T-cell (primary cell): ENCODE measurements around the gene GINS3. TPM values are rescaled to one million over a fixed set of nuclear protein-coding genes. Genes with fewer than 3 reads are reported as not detected.
"Not testable (repeated sequence)": the region's sequence is repeated elsewhere in the genome, so short reads cannot be mapped to it uniquely, and the experiment has no call there.

Experiments
- ATAC-seq, 4 experiments: fragments of 200-7000 bp in 3 of 4; fragments of 150-1000 bp in 1 of 4; cut with Tn5 transposase; replicated peaks in 1 of 4; 1 replicate in 3 of 4; 2 replicates in 1 of 4; pipeline ENCODE4 v1.10.0; 2021; ENCODE audit warnings: moderate library complexity in 3 of 4, mild to moderate bottlenecking in 2 of 4, moderate number of reproducible peaks in 1 of 4
- CTCF ChIA-PET, 2 donors: fragments of 300-600 bp; sonication (Branson Sonifier 250); formaldehyde crosslinking; loops; one replicate each; lab custom pipeline; 2022; ENCODE audit warnings: antibody characterized with exemption in 2 of 2; lab: Charles Lee
- POLR2A ChIA-PET, 2 donors: fragments of 300-600 bp; sonication (Branson Sonifier 250); formaldehyde crosslinking; loops; one replicate each; lab custom pipeline; 2022; ENCODE audit warnings: antibody characterized with exemption in 2 of 2; lab: Charles Lee
- DNase-seq, 35 experiments: peaks; one replicate each; pipeline versions ENCODE4 v3.0.0 to v3.0.0-alpha.2; 2013 to 2023
- H3K27ac ChIP-seq: one replicate; pipeline ENCODE4 v1.5.1; 2013; ENCODE audit warnings: low read length
- H3K27me3 ChIP-seq, 2 experiments: replicated peaks in 1 of 2; 1 replicate in 1 of 2; 2 replicates in 1 of 2; pipeline versions ENCODE4 v1.6.1 to v1.7.0; 2013; ENCODE audit warnings: low read length in 1 of 2, mixed read lengths in 1 of 2; ENCODE audit not compliant: control insufficient read depth in 2 of 2, insufficient read depth in 2 of 2; ENCODE audit errors: extremely low read depth in 1 of 2
- H3K36me3 ChIP-seq, 2 donors: 1 replicate in 1 of 2; 2 replicates in 1 of 2; pipeline versions ENCODE4 v1.6.1 to v1.7.0; 2013; ENCODE audit warnings: low read length in 1 of 2; ENCODE audit not compliant: control insufficient read depth in 2 of 2, insufficient read depth in 1 of 2; ENCODE audit errors: extremely low read depth in 1 of 2
- H3K4me1 ChIP-seq, 2 experiments: 1 replicate in 1 of 2; 2 replicates in 1 of 2; pipeline versions ENCODE4 v1.6.1 to v1.7.0; 2013; ENCODE audit warnings: low read length in 2 of 2, mixed read lengths in 1 of 2; ENCODE audit not compliant: insufficient read depth in 2 of 2, control insufficient read depth in 1 of 2; ENCODE audit errors: extremely low read depth in 1 of 2
- H3K4me3 ChIP-seq, 2 donors: 1 replicate in 1 of 2; 2 replicates in 1 of 2; pipeline versions ENCODE4 v1.5.1 to v1.7.0; 2013; ENCODE audit warnings: mild to moderate bottlenecking in 2 of 2, low read length in 1 of 2, moderate library complexity in 1 of 2; ENCODE audit not compliant: control insufficient read depth in 1 of 2; ENCODE audit errors: extremely low read depth in 1 of 2
- H3K9me3 ChIP-seq: 2 replicates; pipeline ENCODE4 v1.7.0; 2013
- H3K27ac Mint-ChIP-seq, 2 donors: one replicate each; pipeline ENCODE4 v1.8.0; 2020 to 2021; ENCODE audit warnings: mild to moderate bottlenecking in 2 of 2, mixed read lengths in 2 of 2
- H3K27me3 Mint-ChIP-seq, 2 donors: one replicate each; pipeline ENCODE4 v1.8.0; 2021 to 2022; ENCODE audit warnings: mixed read lengths in 2 of 2
- H3K36me3 Mint-ChIP-seq: one replicate; pipeline ENCODE4 v1.8.0; 2021; ENCODE audit warnings: mixed read lengths
- H3K4me1 Mint-ChIP-seq, 3 donors: one replicate each; pipeline ENCODE4 v1.8.0; 2020 to 2022; ENCODE audit warnings: mixed read lengths in 3 of 3, mild to moderate bottlenecking in 1 of 3
- H3K4me3 Mint-ChIP-seq, 3 donors: one replicate each; pipeline ENCODE4 v1.8.0; 2020 to 2022; ENCODE audit warnings: mild to moderate bottlenecking in 3 of 3, mixed read lengths in 3 of 3, moderate library complexity in 3 of 3
- H3K9me3 Mint-ChIP-seq, 3 donors: one replicate each; pipeline ENCODE4 v1.8.0; 2020 to 2022; ENCODE audit warnings: mixed read lengths in 3 of 3
- WGBS: methylation state at CpG from one replicate; pipeline ENCODE4 v1.1.5; 2013; ENCODE audit warnings: missing lambda C conversion rate; ENCODE audit not compliant: insufficient coverage; 5-methylcytosine and 5-hydroxymethylcytosine counted together
- total RNA-seq, 35 experiments: library from RNA in 6 of 35; stranded (reverse) in 6 of 35; fragments of 120-200 nt in 1 of 35; gene quantifications; one replicate each; pipeline versions ENCODE4 v1.2.1 to v1.2.4 and lab custom pipeline; 2013 to 2026

GINS3 gene
- total RNA-seq, 5 donors from 2014 or later (not counting 1 experiment from before 2014, with no cell fraction given), result 0.98 to 1.6 (median 1.3) TPM

DNA sequence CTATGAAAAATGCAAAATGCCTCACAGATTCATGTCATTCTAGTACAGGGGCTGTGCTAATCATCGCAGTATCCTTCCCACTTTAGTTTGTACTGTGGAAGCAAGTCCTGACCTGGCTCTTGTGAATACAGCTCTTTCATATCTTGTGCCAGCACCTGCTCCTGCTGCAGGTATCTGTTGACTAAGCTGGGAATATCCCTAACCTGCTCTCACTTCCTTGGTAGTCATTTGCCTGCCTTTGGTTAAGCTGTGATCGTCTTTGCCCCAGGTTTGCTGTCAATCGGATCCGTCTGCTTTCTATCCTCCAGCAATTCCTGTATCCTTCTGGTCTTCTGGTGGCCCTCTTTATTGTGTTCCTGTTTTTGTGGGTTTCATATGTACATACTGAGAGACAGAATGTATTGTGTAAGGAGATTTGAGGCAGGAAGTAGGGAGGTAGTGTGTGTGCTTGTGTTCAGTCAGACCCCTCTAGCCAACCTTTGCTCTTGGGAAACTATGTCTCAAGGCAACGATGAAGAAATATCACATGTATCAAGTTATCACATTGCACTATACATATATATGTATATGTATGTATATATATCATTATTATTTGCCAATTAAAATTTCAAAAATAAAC, 7.7 kb upstream of the GINS3 start:
- Histone ChIP-seq H3K4me3 (no peak overlapping the region), H3K4me1 (no peaks in the 10 kb centered on the region), H3K36me3 (no peaks in the 10 kb centered on the region), H3K9me3 (no peaks in the 10 kb centered on the region), H3K27me3 (peaks cover 0 to 6% of the 10 kb centered on the region in 2 experiments), H3K27ac (no peak overlapping the region)
- DNase-seq (no peak), ATAC-seq (no peak)
- no peak overlapping the region for H3K4me3 Mint-ChIP-seq
- H3K9me3 Mint-ChIP-seq, result no peaks in the 10 kb centered on the region
- WGBS, result no CpG with 5 or more reads among the region's 5 CpGs
- no peaks in the 10 kb centered on the region for H3K36me3 Mint-ChIP-seq
- H3K27me3 Mint-ChIP-seq, result peaks cover 9 to 18% of the 10 kb centered on the region in 2 donors
- POLR2A ChIA-PET, result no interaction called here
- no peaks in the 10 kb centered on the region for H3K4me1 Mint-ChIP-seq
- CTCF ChIA-PET, result no interaction called here
- H3K27ac Mint-ChIP-seq, result no peak overlapping the region

DNA sequence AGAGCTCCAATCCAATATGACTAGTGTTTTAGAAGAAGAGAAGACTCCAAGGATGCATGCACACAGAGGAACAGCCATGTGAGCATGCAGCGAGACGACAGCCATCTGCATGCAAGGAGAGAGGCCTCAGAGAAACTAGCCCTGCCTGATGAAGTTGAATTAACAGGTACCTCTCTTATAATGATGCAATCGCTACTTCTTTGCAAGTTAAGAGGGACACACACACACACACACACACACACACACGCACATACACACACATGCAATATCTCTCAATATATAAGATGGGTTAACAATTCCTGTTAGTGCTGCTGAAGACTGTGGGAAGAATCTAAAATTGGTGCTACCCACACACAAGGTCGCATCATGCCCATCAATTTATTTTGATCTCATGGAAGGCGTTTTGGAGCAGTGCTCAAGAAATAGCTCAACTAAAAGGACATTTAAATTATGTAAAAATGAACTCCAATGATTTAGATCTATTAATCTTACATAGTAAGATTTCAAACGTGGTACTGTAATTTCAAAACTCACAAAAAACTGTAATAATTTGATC, 7.0 kb upstream of the GINS3 start:
- no peaks in the 10 kb centered on the region for H3K36me3 Mint-ChIP-seq
- no peaks in the 10 kb centered on the region for H3K4me1 ChIP-seq
- H3K4me3 Mint-ChIP-seq, result no peak overlapping the region
- DNase-seq, result no peak
- no peaks in the 10 kb centered on the region for H3K4me1 Mint-ChIP-seq
- 100% methylated on average over 2 of the region's 7 CpGs for WGBS
- no peaks in the 10 kb centered on the region for H3K9me3 Mint-ChIP-seq
- no peak overlapping the region for H3K27ac ChIP-seq
- peaks cover 0 to 6% of the 10 kb centered on the region in 2 experiments for H3K27me3 ChIP-seq
- no peak for ATAC-seq
- H3K4me3 ChIP-seq, result no peak overlapping the region
- no peak overlapping the region for H3K27ac Mint-ChIP-seq
- no peaks in the 10 kb centered on the region for H3K36me3 ChIP-seq
- ChIA-PET POLR2A (no interaction called here), CTCF (interaction anchor here in 1 of 2 donors (1.1 kb wide), 1 partner anchor 13 kb away, joined by 3 read pairs; no protein-coding TSS in a partner anchor)
- no peaks in the 10 kb centered on the region for H3K9me3 ChIP-seq
- peaks cover 9 to 13% of the 10 kb centered on the region in 2 donors for H3K27me3 Mint-ChIP-seq

DNA sequence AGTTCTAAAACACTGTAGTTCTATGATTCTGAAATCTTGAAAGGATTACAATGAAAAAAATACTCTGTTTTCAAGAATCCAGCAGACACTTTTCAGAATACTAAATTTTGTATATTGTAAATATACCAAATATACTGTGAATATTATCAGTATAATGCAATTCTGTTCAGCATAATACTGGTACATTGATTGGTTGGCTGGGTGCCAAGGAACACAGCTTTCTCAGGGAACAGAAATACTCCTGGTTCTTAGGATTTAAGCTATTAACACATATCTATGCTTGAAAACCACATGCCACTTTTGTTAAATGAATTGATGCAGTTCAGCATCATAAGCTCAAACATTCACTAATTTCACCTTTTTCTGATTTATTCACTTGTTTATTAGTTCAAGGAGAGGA, 2.5 kb upstream of the GINS3 start:
- CTCF ChIA-PET, result no interaction called here
- Histone ChIP-seq H3K27me3 (no peaks in the 10 kb centered on the region), H3K4me1 (peaks cover 6 to 7% of the 10 kb centered on the region in 2 experiments), H3K36me3 (no peaks in the 10 kb centered on the region), H3K27ac (no peak overlapping the region), H3K9me3 (no peaks in the 10 kb centered on the region), H3K4me3 (no peak overlapping the region)
- POLR2A ChIA-PET, result no interaction called here
- DNase-seq, result no peak
- Mint-ChIP-seq H3K4me1 (peaks cover 14 to 18% (median 14%) of the 10 kb centered on the region in 3 donors), H3K27ac (no peak overlapping the region), H3K4me3 (no peak overlapping the region), H3K9me3 (no peaks in the 10 kb centered on the region), H3K36me3 (no peaks in the 10 kb centered on the region), H3K27me3 (peaks cover 0 to 4% of the 10 kb centered on the region in 2 donors)
- no peak for ATAC-seq

DNA sequence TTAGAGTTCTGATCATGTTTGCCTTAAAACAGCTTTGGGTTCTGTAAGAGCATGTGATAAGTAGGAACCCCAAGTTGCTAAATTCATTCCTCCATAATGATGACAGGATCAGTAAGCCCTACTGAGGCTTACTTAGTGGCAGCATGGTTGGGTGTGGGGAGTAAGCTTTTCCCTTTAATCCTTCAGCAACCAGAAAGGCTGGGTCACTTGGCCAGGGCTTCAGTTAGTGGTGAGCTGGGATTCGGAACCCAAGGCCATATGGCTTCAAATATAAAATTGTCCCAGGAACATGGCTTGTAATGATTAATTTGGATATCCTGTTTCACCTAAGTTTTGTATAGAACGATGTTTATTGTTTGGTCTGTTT, 850 bp downstream of the GINS3 start:
- no CpG with 5 or more reads among the region's 2 CpGs for WGBS
- peak overlapping the region; percentile 60 for H3K27ac ChIP-seq
- ChIA-PET POLR2A (interaction anchor here in 1 of 2 donors (1.0 kb wide), 1 partner anchor 143 kb away, joined by 3 read pairs; a partner anchor contains a TSS), CTCF (no interaction called here)
- ATAC-seq (no peak), DNase-seq (peak in 2 of 35 experiments; percentile 3 to 6)
- no peaks in the 10 kb centered on the region for H3K9me3 ChIP-seq
- H3K36me3 ChIP-seq, result no peaks in the 10 kb centered on the region
- Mint-ChIP-seq H3K4me3 (peak overlapping the region; percentile 99 to 100 (median 100)), H3K36me3 (no peaks in the 10 kb centered on the region), H3K9me3 (no peaks in the 10 kb centered on the region), H3K27me3 (no peaks in the 10 kb centered on the region), H3K27ac (peak overlapping the region; percentile 91 to 98), H3K4me1 (peaks cover 14 to 18% (median 14%) of the 10 kb centered on the region in 3 donors)
- H3K27me3 ChIP-seq, result no peaks in the 10 kb centered on the region
- peaks cover 6 to 7% of the 10 kb centered on the region in 2 experiments for H3K4me1 ChIP-seq
- peak overlapping the region; percentile 95 to 97 for H3K4me3 ChIP-seq

DNA sequence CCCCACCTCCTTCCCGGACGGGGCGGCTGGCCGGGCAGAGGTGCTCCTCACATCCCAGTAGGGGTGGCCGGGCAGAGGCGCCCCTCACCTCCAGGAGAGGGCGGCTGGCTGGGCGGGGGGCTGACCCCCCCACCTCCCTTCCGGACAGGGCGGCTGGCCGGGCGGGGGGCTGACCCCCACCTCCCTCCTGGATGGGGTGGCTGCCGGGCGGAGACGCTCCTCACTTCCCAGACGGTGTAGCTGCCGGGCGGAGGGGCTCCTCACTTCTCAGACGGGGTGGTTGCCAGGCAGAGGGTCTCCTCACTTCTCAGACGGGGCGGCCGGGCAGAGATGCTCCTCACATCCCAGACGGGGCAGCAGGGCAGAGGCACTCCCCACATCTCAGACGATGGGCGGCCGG, 4.6 kb downstream of the GINS3 start:
- H3K9me3 Mint-ChIP-seq, DNase-seq, H3K36me3 Mint-ChIP-seq, POLR2A ChIA-PET, CTCF ChIA-PET, H3K27ac Mint-ChIP-seq, H3K4me3 ChIP-seq, H3K27ac ChIP-seq, H3K36me3 ChIP-seq, ATAC-seq, H3K27me3 ChIP-seq, H3K4me3 Mint-ChIP-seq, H3K4me1 ChIP-seq, H3K9me3 ChIP-seq, H3K27me3 Mint-ChIP-seq: not testable (repeated sequence)
- no CpG with 5 or more reads among the region's 26 CpGs for WGBS
- peaks cover 12 to 13% (median 12%) of the 10 kb centered on the region in 3 donors for H3K4me1 Mint-ChIP-seq

DNA sequence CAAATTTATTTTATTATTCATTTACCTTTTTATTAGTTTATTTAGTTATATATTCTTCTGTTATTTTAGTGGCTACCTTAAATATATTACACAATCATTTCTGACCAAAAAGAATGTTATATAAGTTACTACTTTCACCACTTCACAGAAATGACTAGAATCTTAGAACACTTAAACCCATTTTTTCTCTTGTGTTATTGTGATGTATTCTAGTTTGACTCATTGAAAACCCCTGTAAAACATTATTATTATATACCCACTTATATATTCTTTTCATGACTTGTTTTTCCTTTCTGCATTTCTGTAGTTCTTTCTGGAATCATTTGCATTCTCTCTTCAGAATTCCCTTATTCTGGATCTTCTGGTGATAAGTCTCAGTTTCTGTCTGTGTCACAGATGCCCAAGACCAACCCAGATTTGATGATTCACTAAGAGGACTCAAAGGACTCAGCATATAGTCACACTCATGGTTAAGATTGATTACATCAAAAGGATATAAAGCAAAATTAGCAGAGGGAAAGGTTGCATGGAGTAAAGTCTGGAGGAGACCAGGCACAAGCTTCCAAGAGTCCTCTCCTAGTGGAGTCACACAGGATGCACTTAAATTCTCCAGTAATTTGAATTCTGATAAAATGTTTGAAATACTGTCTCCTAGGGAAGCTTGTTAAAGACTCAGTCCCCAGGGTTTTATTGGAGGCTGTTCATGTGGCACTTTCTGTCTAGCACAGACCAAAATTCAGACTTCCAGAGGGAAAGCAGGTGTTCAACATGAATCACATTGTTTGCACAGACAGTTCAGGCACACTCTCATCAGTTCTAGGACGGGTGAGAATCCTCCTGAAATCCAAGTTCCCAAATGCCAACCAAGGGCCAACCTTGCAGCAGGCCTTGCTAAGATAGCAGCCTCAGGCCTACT, 7.7 kb downstream of the GINS3 start:
- ChIA-PET POLR2A (no interaction called here), CTCF (no interaction called here)
- Histone ChIP-seq H3K27me3 (no peaks in the 10 kb centered on the region), H3K9me3 (no peaks in the 10 kb centered on the region), H3K4me3 (no peak overlapping the region), H3K4me1 (no peaks in the 10 kb centered on the region), H3K27ac (no peak overlapping the region), H3K36me3 (no peaks in the 10 kb centered on the region)
- H3K27me3 Mint-ChIP-seq, result no peaks in the 10 kb centered on the region
- no peaks in the 10 kb centered on the region for H3K9me3 Mint-ChIP-seq
- H3K4me3 Mint-ChIP-seq, result no peak overlapping the region
- no peak overlapping the region for H3K27ac Mint-ChIP-seq
- DNase-seq (no peak), ATAC-seq (no peak)
- no peaks in the 10 kb centered on the region for H3K4me1 Mint-ChIP-seq
- 92% methylated on average over 1 of the region's 1 CpG for WGBS
- H3K36me3 Mint-ChIP-seq, result peaks cover 8% of the 10 kb centered on the region
